DND-41 (cell line): ENCODE results near the gene MFNG.

ENCODE experiments used
- ATAC-seq: fragments of 200-7000 bp; cut with Tn5 transposase; 3 replicates; pipeline ENCODE4 v1.9.1; 2021; ENCODE audit warnings: low read depth; ENCODE audit not compliant: insufficient read depth
- DNase-seq: peaks from one replicate; pipeline ENCODE4 v3.0.0-alpha.2; 2020
- H2AFZ ChIP-seq: 2 replicates; pipeline ENCODE4 v1.6.0; 2012; ENCODE audit warnings: low read depth, low read length
- H3K27ac ChIP-seq: 2 replicates; pipeline ENCODE4 v1.5.1; 2012; ENCODE audit warnings: low read length, inconsistent platforms
- H3K27me3 ChIP-seq: fragments of 200-600 bp; sonication (generic); 2 replicates; pipeline ENCODE4 v1.6.0; 2012; ENCODE audit warnings: low read length, mild to moderate bottlenecking, inconsistent platforms; ENCODE audit not compliant: insufficient read depth, poor library complexity
- H3K36me3 ChIP-seq: 2 replicates; pipeline ENCODE4 v1.5.1; 2012; ENCODE audit warnings: low read length, inconsistent platforms; ENCODE audit not compliant: insufficient read depth
- H3K4me1 ChIP-seq: 2 replicates; pipeline ENCODE4 v1.5.1; 2012; ENCODE audit warnings: mild to moderate bottlenecking, low read length; ENCODE audit not compliant: insufficient read depth
- H3K4me2 ChIP-seq: 2 replicates; pipeline ENCODE4 v1.6.0; 2012; ENCODE audit warnings: mild to moderate bottlenecking, moderate library complexity, low read length, inconsistent platforms; ENCODE audit not compliant: insufficient read depth
- H3K4me3 ChIP-seq, 2 experiments: fragments of 200-600 bp in 1 of 2; shearing (Covaris generic) in 1 of 2; 2 replicates each; pipeline ENCODE4 v1.5.1; 2012 to 2016; ENCODE audit warnings: inconsistent platforms in 2 of 2, low read length in 2 of 2, mild to moderate bottlenecking in 2 of 2, low read depth in 1 of 2, moderate library complexity in 1 of 2
- H3K79me2 ChIP-seq: 2 replicates; pipeline ENCODE4 v1.6.0; 2012; ENCODE audit warnings: low read length, inconsistent platforms; ENCODE audit not compliant: insufficient read depth
- H3K9ac ChIP-seq: 2 replicates; pipeline ENCODE4 v1.6.0; 2012; ENCODE audit warnings: low read depth, mild to moderate bottlenecking, inconsistent platforms, low read length, moderate library complexity
- H3K9me3 ChIP-seq: 2 replicates; pipeline ENCODE4 v1.5.1; 2012; ENCODE audit warnings: low read length, moderate library complexity, mild to moderate bottlenecking, inconsistent platforms; ENCODE audit not compliant: insufficient read depth, severe bottlenecking
- H4K20me1 ChIP-seq: 2 replicates; pipeline ENCODE4 v1.6.0; 2012; ENCODE audit warnings: low read length; ENCODE audit not compliant: insufficient read depth
- CTCF ChIP-seq: IDR thresholded peaks from 2 replicates; pipeline ENCODE4 v1.5.1; 2012; ENCODE audit warnings: borderline replicate concordance, low read length, moderate library complexity, mild to moderate bottlenecking; ENCODE audit not compliant: poor library complexity, severe bottlenecking; ENCODE audit errors: extremely low read depth
- EZH2 ChIP-seq: IDR thresholded peaks from 3 replicates; pipeline ENCODE4 v1.6.1; 2012; ENCODE audit warnings: borderline replicate concordance, low read depth, mild to moderate bottlenecking, moderate library complexity, low read length, inconsistent platforms; ENCODE audit not compliant: severe bottlenecking

Gene MFNG

GRCh38 chr22:37442135-37442534 is 44.0 kb downstream of the MFNG start:
- no peak overlapping the region for H3K27ac ChIP-seq
- no peaks in the 10 kb centered on the region for H4K20me1 ChIP-seq
- no peaks in the 10 kb centered on the region for H3K27me3 ChIP-seq
- no peak overlapping the region for H3K4me3 ChIP-seq
- H3K9me3 ChIP-seq = peaks cover 5% of the 10 kb centered on the region
- no peak overlapping the region for H3K9ac ChIP-seq
- no peak overlapping the region for H2AFZ ChIP-seq
- H3K36me3 ChIP-seq = no peaks in the 10 kb centered on the region
- H3K79me2 ChIP-seq = no peaks in the 10 kb centered on the region
- H3K4me2 ChIP-seq = no peak overlapping the region
- DNase-seq (no peak), ATAC-seq (no peak)
- no peak for TF ChIP-seq EZH2
- no peak for TF ChIP-seq CTCF
- H3K4me1 ChIP-seq = no peaks in the 10 kb centered on the region

- ATAC-seq = no peak
- H3K9ac ChIP-seq = no peak overlapping the region
- no peak for DNase-seq
- H3K4me1 ChIP-seq = no peaks in the 10 kb centered on the region
- H3K4me2 ChIP-seq = no peak overlapping the region
- TF ChIP-seq EZH2 (no peak), CTCF (no peak)
- H3K79me2 ChIP-seq = no peaks in the 10 kb centered on the region
- no peak overlapping the region for H3K27ac ChIP-seq
- H2AFZ ChIP-seq = no peak overlapping the region
- H3K4me3 ChIP-seq = no peak overlapping the region
- H3K36me3 ChIP-seq = no peaks in the 10 kb centered on the region
- H3K9me3 ChIP-seq = peaks cover 5% of the 10 kb centered on the region
- no peaks in the 10 kb centered on the region; the same call in 1 of the 2 replicates for H4K20me1 ChIP-seq
- no peaks in the 10 kb centered on the region for H3K27me3 ChIP-seq
Measured at GRCh38 chr22:37440875-37441274, 45.3 kb downstream of the MFNG start.

- H2AFZ ChIP-seq = no peak overlapping the region
- TF ChIP-seq EZH2 = no peak
- TF ChIP-seq CTCF = no peak
- no peaks in the 10 kb centered on the region for H3K4me1 ChIP-seq
- H3K79me2 ChIP-seq = no peaks in the 10 kb centered on the region
- H4K20me1 ChIP-seq = peaks cover 4% of the 10 kb centered on the region; the same call in 1 of the 2 replicates
- H3K4me3 ChIP-seq = no peak overlapping the region
- DNase-seq (no peak), ATAC-seq (no peak)
- peaks cover 5% of the 10 kb centered on the region for H3K9me3 ChIP-seq
- H3K27me3 ChIP-seq = peaks cover 7% of the 10 kb centered on the region
- H3K36me3 ChIP-seq = no peaks in the 10 kb centered on the region
- no peak overlapping the region for H3K9ac ChIP-seq
- no peak overlapping the region for H3K4me2 ChIP-seq
- H3K27ac ChIP-seq = no peak overlapping the region
Measured at GRCh38 chr22:37439347-37439746, 46.8 kb downstream of the MFNG start.

- Histone ChIP-seq H3K9ac (no peak overlapping the region), H2AFZ (no peak overlapping the region), H3K4me1 (no peaks in the 10 kb centered on the region), H4K20me1 (peaks cover 4% of the 10 kb centered on the region; the same call in 1 of the 2 replicates), H3K4me3 (no peak overlapping the region), H3K4me2 (no peak overlapping the region), H3K79me2 (no peaks in the 10 kb centered on the region), H3K36me3 (no peaks in the 10 kb centered on the region), H3K9me3 (peaks cover 4% of the 10 kb centered on the region), H3K27me3 (peaks cover 21% of the 10 kb centered on the region), H3K27ac (no peak overlapping the region)
- ATAC-seq = no peak
- TF ChIP-seq EZH2 (no peak), CTCF (no peak)
- no peak for DNase-seq
Measured at GRCh38 chr22:37435970-37436603, 50.1 kb downstream of the MFNG start.
